IMR-90 (cell line): Measurements from ENCODE around the gene UBE2O. TPM values are rescaled to one million over a fixed set of nuclear protein-coding genes. Genes with fewer than 3 reads are reported as not detected.

Experiments
- ATAC-seq: fragments of 200-7000 bp; cut with Tn5 transposase; 2 replicates; pipeline ENCODE4 v1.9.1; 2020; ENCODE audit warnings: low read depth, mild to moderate bottlenecking, moderate library complexity
- BruUV-seq: library from RNA; stranded (reverse); fragments of 400-500 nt; replicated peaks from 2 replicates; lab custom pipeline; 2021; lab: Mats Ljungman, UMichigan
- CTCF ChIA-PET: fragments of 300-600 bp; formaldehyde crosslinking; extraction: SDS; loops from one replicate; lab custom pipeline; 2021; ENCODE audit warnings: antibody characterized with exemption; lab: Yijun Ruan, JAX
- POLR2A ChIA-PET: fragments of 300-600 bp; sonication (Branson Sonifier 250); formaldehyde crosslinking; loops from one replicate; lab custom pipeline; 2022; ENCODE audit warnings: antibody characterized with exemption; ENCODE audit not compliant: unreplicated experiment; lab: Charles Lee
- DNase-seq: peaks from one replicate; pipeline ENCODE4 v3.0.0; 2013
- H2AFZ ChIP-seq: replicated peaks from 2 replicates; pipeline ENCODE3; 2013; ENCODE audit warnings: low read length, mild to moderate bottlenecking; ENCODE audit not compliant: poor library complexity
- H2AK5ac ChIP-seq: 2 replicates; pipeline ENCODE4 v1.6.1; 2013; ENCODE audit warnings: low read depth, low read length, inconsistent platforms
- H2AK9ac ChIP-seq: replicated peaks from 2 replicates; pipeline ENCODE3; 2013; ENCODE audit warnings: mild to moderate bottlenecking, low read depth, low read length, moderate library complexity; ENCODE audit not compliant: poor library complexity
- H2BK120ac ChIP-seq: 2 replicates; pipeline ENCODE4 v1.6.1; 2013; ENCODE audit warnings: low read depth, low read length, inconsistent platforms
- H2BK15ac ChIP-seq: 3 replicates; pipeline ENCODE4 v1.6.1; 2013; ENCODE audit warnings: low read depth, low read length, inconsistent platforms
- H2BK20ac ChIP-seq: 2 replicates; pipeline ENCODE4 v1.6.1; 2013; ENCODE audit warnings: low read depth, mild to moderate bottlenecking, inconsistent platforms, low read length, moderate library complexity
- H2BK5ac ChIP-seq: 2 replicates; pipeline ENCODE4 v1.6.1; 2013; ENCODE audit warnings: mild to moderate bottlenecking, low read depth, low read length, inconsistent platforms; ENCODE audit not compliant: poor library complexity, severe bottlenecking
- H3K14ac ChIP-seq: replicated peaks from 2 replicates; pipeline ENCODE4 v1.6.1; 2013; ENCODE audit warnings: low read depth, low read length, inconsistent platforms
- H3K18ac ChIP-seq: 2 replicates; pipeline ENCODE4 v1.6.1; 2013; ENCODE audit warnings: low read depth, low read length, control low read depth
- H3K23ac ChIP-seq: 2 replicates; pipeline ENCODE4 v1.6.1; 2013; ENCODE audit warnings: low read depth, low read length, inconsistent platforms
- H3K27ac ChIP-seq: 2 replicates; pipeline ENCODE4 v1.5.1; 2013; ENCODE audit warnings: mild to moderate bottlenecking, control low read depth, low read length; ENCODE audit not compliant: insufficient read depth
- H3K27me3 ChIP-seq: 2 replicates; pipeline ENCODE4 v1.6.1; 2013; ENCODE audit warnings: low read length; ENCODE audit not compliant: control insufficient read depth, insufficient read depth
- H3K36me3 ChIP-seq: 2 replicates; pipeline ENCODE4 v1.6.1; 2013; ENCODE audit warnings: low read length, mixed read lengths; ENCODE audit not compliant: control insufficient read depth, insufficient read depth
- H3K4ac ChIP-seq: 2 replicates; pipeline ENCODE4 v1.6.1; 2013; ENCODE audit warnings: low read depth, low read length, inconsistent platforms
- H3K4me1 ChIP-seq: 2 replicates; pipeline ENCODE4 v1.6.1; 2013; ENCODE audit warnings: low read length, mixed read lengths; ENCODE audit not compliant: control insufficient read depth, insufficient read depth
- H3K4me2 ChIP-seq: 2 replicates; pipeline ENCODE4 v1.6.1; 2013; ENCODE audit warnings: low read depth, mild to moderate bottlenecking, control low read depth, low read length, moderate library complexity
- H3K4me3 ChIP-seq: 2 replicates; pipeline ENCODE4 v1.5.1; 2013; ENCODE audit warnings: low read depth, mild to moderate bottlenecking, control low read depth, low read length, moderate library complexity; ENCODE audit not compliant: insufficient read depth
- H3K56ac ChIP-seq: 2 replicates; pipeline ENCODE4 v1.6.1; 2013; ENCODE audit warnings: low read length, inconsistent platforms; ENCODE audit not compliant: insufficient read depth; ENCODE audit errors: extremely low read depth
- H3K79me1 ChIP-seq, 2 experiments: 2 replicates each; pipeline ENCODE4 v1.6.1; 2013; ENCODE audit warnings: low read length in 2 of 2, inconsistent platforms in 1 of 2, low read depth in 1 of 2
- H3K9ac ChIP-seq: 2 replicates; pipeline ENCODE4 v1.6.1; 2013; ENCODE audit warnings: low read depth, low read length, control low read depth
- H3K9me1 ChIP-seq: 2 replicates; pipeline ENCODE4 v1.6.1; 2013; ENCODE audit warnings: low read length, inconsistent platforms; ENCODE audit not compliant: insufficient read depth
- H3K9me3 ChIP-seq: 2 replicates; pipeline ENCODE4 v1.6.1; 2013; ENCODE audit warnings: low read length; ENCODE audit not compliant: control insufficient read depth, insufficient read depth
- H4K20me1 ChIP-seq: 2 replicates; pipeline ENCODE4 v1.6.1; 2013; ENCODE audit warnings: low read length, inconsistent platforms; ENCODE audit not compliant: insufficient read depth
- H4K5ac ChIP-seq: 2 replicates; pipeline ENCODE4 v1.6.1; 2013; ENCODE audit warnings: mild to moderate bottlenecking, low read depth, low read length, control low read depth
- H4K8ac ChIP-seq, 2 experiments: 2 replicates each; pipeline ENCODE4 v1.6.1; 2013; ENCODE audit warnings: low read depth in 2 of 2, low read length in 2 of 2, control low read depth in 1 of 2, inconsistent platforms in 1 of 2
- H4K91ac ChIP-seq: 2 replicates; pipeline ENCODE4 v1.6.1; 2013; ENCODE audit warnings: low read depth, low read length, inconsistent platforms; ENCODE audit not compliant: insufficient read depth
- BHLHE40 ChIP-seq: fragments of 150-350 bp; IDR thresholded peaks from 2 replicates; pipeline ENCODE4 v1.6.1; 2016; ENCODE audit warnings: mild to moderate bottlenecking, low read depth, low read length
- CEBPB ChIP-seq: IDR thresholded peaks from 2 replicates; pipeline ENCODE4 v1.6.1; 2012; ENCODE audit warnings: low read depth, low read length, improper control_type of control experiment
- CHD1 ChIP-seq: IDR thresholded peaks from 2 replicates; pipeline ENCODE4 v1.6.1; 2012; ENCODE audit warnings: low read depth, low read length, improper control_type of control experiment
- CTCF ChIP-seq: conservative IDR thresholded peaks from 2 replicates; pipeline ENCODE4 v1.5.1; 2012; ENCODE audit warnings: mild to moderate bottlenecking, low read depth, low read length, improper control_type of control experiment
- ELK1 ChIP-seq: fragments of 150-350 bp; IDR thresholded peaks from 2 replicates; pipeline ENCODE4 v1.6.1; 2016; ENCODE audit warnings: low read depth, mild to moderate bottlenecking, low read length, moderate library complexity, borderline replicate concordance
- FOS ChIP-seq: fragments of 150-350 bp; IDR thresholded peaks from 2 replicates; pipeline ENCODE4 v1.6.1; 2016; ENCODE audit warnings: low read depth, low read length
- MAFK ChIP-seq: IDR thresholded peaks from 2 replicates; pipeline ENCODE4 v1.6.1; 2012; ENCODE audit warnings: low read depth, low read length, improper control_type of control experiment
- MAZ ChIP-seq: IDR thresholded peaks from 2 replicates; pipeline ENCODE4 v1.6.1; 2012; ENCODE audit warnings: low read depth, mild to moderate bottlenecking, low read length, improper control_type of control experiment, moderate library complexity, borderline replicate concordance
- NFE2L2 ChIP-seq: fragments of 150-350 bp; IDR thresholded peaks from 2 replicates; pipeline ENCODE4 v1.6.1; 2016; ENCODE audit warnings: low read depth, mild to moderate bottlenecking, low read length
- RAD21 ChIP-seq: IDR thresholded peaks from 2 replicates; pipeline ENCODE4 v1.6.1; 2012; ENCODE audit warnings: low read length, improper control_type of control experiment
- RFX5 ChIP-seq: IDR thresholded peaks from 2 replicates; pipeline ENCODE4 v1.8.0; 2012; ENCODE audit warnings: low read depth, mild to moderate bottlenecking, low read length, moderate library complexity
- SMC3 ChIP-seq: fragments of 150-350 bp; IDR thresholded peaks from 2 replicates; pipeline ENCODE4 v1.6.1; 2016; ENCODE audit warnings: low read depth, mild to moderate bottlenecking, antibody characterized with exemption, low read length, moderate library complexity
- whole genome bisulfite sequencing, 2 experiments: methylation state at CpG; one replicate each; pipeline versions ENCODE4 v1.1.5 to v1.1.7; 2013; ENCODE audit warnings: missing lambda C conversion rate in 2 of 2; ENCODE audit not compliant: insufficient read length in 1 of 2; ENCODE audit errors: extremely low coverage in 2 of 2; 5-methylcytosine and 5-hydroxymethylcytosine counted together
- dilution Hi-C: fragments of 300-500 bp; cut with HindIII; formaldehyde crosslinking; loops from one replicate; pipeline ENCODE4 v1.14.3; 2018; ENCODE audit warnings: low sequenced_read_pairs; ENCODE audit not compliant: unreplicated experiment
- in situ Hi-C: fragments of 300-500 bp; cut with MboI; formaldehyde crosslinking; loops from 3 replicates; pipeline ENCODE4 v1.14.3; 2019; ENCODE audit warnings: low sequenced_read_pairs, inconsistent platforms, mixed read lengths
- intact Hi-C: fragments of 100-400 bp; cut with micrococcal nuclease; formaldehyde crosslinking; loops from 2 replicates; pipeline ENCODE4 v1.10.0; 2022
- polyA plus RNA-seq, 3 experiments: library from polyadenylated mRNA; depleted of rRNA; stranded (reverse); fragments of >200 nt; gene quantifications; 2 replicates each; pipeline ENCODE4 v1.2.3, GENCODE V29; 2012; ENCODE audit warnings: low replicate concordance in 1 of 3
- total RNA-seq: library from RNA; depleted of rRNA; stranded (reverse); fragments of >200 nt; gene quantifications from 2 replicates; pipeline ENCODE4 v1.2.3, GENCODE V29; 2012
- TF ChIP-seq, protein P1 (sequence below): fragments of 150-350 bp; IDR thresholded peaks from 2 replicates; pipeline ENCODE4 v1.6.1; 2017; ENCODE audit warnings: mild to moderate bottlenecking, antibody characterized with exemption, low read length, low read depth

The UBE2O gene
- total and polyA plus RNA-seq, 2 of the 4 experiments (the other 2 are of a cell fraction) = 17.6 TPM

- dilution Hi-C loops = no loop called here
- Histone ChIP-seq H2AFZ (no peak overlapping the region), H3K4ac (no peak overlapping the region), H2AK5ac (no peak overlapping the region), H3K9me3 (no peaks in the 10 kb centered on the region), H2BK20ac (no peak overlapping the region), H4K5ac (no peak overlapping the region), H3K36me3 (no peaks in the 10 kb centered on the region; the same call in 1 of the 2 replicates), H4K8ac (no peak overlapping the region), H2BK120ac (no peak overlapping the region), H2BK15ac (no peak overlapping the region), H3K4me3 (no peak overlapping the region), H3K4me2 (no peak overlapping the region), H3K56ac (no peak overlapping the region), H3K23ac (no peak overlapping the region), H2BK5ac (no peak overlapping the region), H3K79me1 (no peaks in the 10 kb centered on the region), H3K18ac (no peak overlapping the region), H3K4me1 (no peaks in the 10 kb centered on the region), H3K14ac (no peak overlapping the region), H4K91ac (no peak overlapping the region), H3K27ac (no peak overlapping the region), H3K9ac (no peak overlapping the region), H3K9me1 (no peaks in the 10 kb centered on the region), H4K20me1 (no peaks in the 10 kb centered on the region), H2AK9ac (peak overlapping the region; percentile 28), H3K27me3 (0 out of 2 replicates have a peak, but pooled peaks cover 5% of the 10 kb centered on the region)
- ChIA-PET POLR2A (no interaction called here), CTCF (no interaction called here)
- WGBS, 2 experiments = 96% methylated on average over 5 of the region's 15 CpGs; no CpG with 5 or more reads in 1 of the 2 experiments
- intact Hi-C loops = no loop called here
- no peak for DNase-seq
- TF ChIP-seq CHD1 = no peak
- no peak for TF ChIP-seq RFX5
- no peak for TF ChIP-seq MAZ
- TF ChIP-seq ELK1 = no peak
- TF ChIP-seq CTCF = no peak
- TF ChIP-seq MAFK = no peak
- TF ChIP-seq, protein P1, sequence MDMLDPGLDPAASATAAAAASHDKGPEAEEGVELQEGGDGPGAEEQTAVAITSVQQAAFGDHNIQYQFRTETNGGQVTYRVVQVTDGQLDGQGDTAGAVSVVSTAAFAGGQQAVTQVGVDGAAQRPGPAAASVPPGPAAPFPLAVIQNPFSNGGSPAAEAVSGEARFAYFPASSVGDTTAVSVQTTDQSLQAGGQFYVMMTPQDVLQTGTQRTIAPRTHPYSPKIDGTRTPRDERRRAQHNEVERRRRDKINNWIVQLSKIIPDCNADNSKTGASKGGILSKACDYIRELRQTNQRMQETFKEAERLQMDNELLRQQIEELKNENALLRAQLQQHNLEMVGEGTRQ = no peak
- no peak for TF ChIP-seq FOS
- TF ChIP-seq RAD21 = no peak
- TF ChIP-seq SMC3 = no peak
- no peak for TF ChIP-seq NFE2L2
- TF ChIP-seq CEBPB = no peak
- no peak for TF ChIP-seq BHLHE40
- no TSS peak for BruUV-seq
- ATAC-seq = no peak
- in situ Hi-C loops = no loop called here
Measured at GRCh38 chr17:76472258-76472645, 19.3 kb upstream of the UBE2O start.
